DMS 273 (cell line): ENCODE data around the gene KRT4.
A peak's percentile ranks its signal among the peaks of the same experiment; 100 is the strongest.

ENCODE experiments used
- DNase-seq: peaks from one replicate; lab custom pipeline; 2025; ENCODE audit not compliant: unreplicated experiment; lab: John Stamatoyannopoulos, UW

The KRT4 gene

GRCh38 chr12:52794479-52795331 lies 19.2 kb downstream of the KRT4 start:
- DNase-seq: no peak

- no peak for DNase-seq
Observed at GRCh38 chr12:52792185-52793029, 21.5 kb downstream of the KRT4 start.

GRCh38 chr12:52791271-52792184 lies 22.4 kb downstream of the KRT4 start:
- DNase-seq: no peak

GRCh38 chr12:52790427-52791270 lies 23.3 kb downstream of the KRT4 start:
- DNase-seq: no peak

GRCh38 chr12:52789637-52790426 lies 24.1 kb downstream of the KRT4 start:
- DNase-seq: no peak

- DNase-seq: no peak
Observed at GRCh38 chr12:52788876-52789636, 24.9 kb downstream of the KRT4 start.

- no peak for DNase-seq
Observed at GRCh38 chr12:52788192-52788875, 25.6 kb downstream of the KRT4 start.

GRCh38 chr12:52787324-52788191 lies 26.4 kb downstream of the KRT4 start:
- DNase-seq: peak; percentile 2

- no peak for DNase-seq
Observed at GRCh38 chr12:52784909-52785308, 29.0 kb downstream of the KRT4 start.

GRCh38 chr12:52783563-52784316 lies 30.2 kb downstream of the KRT4 start:
- DNase-seq: no peak

GRCh38 chr12:52782502-52782901 lies 31.4 kb downstream of the KRT4 start:
- no peak for DNase-seq

- no peak for DNase-seq
Observed at GRCh38 chr12:52781399-52782082, 32.4 kb downstream of the KRT4 start.

GRCh38 chr12:52779914-52780313 lies 34.0 kb downstream of the KRT4 start:
- DNase-seq: no peak

GRCh38 chr12:52778833-52779232 lies 35.1 kb downstream of the KRT4 start:
- no peak for DNase-seq

- no peak for DNase-seq
Observed at GRCh38 chr12:52777566-52777965, 36.4 kb downstream of the KRT4 start.

GRCh38 chr12:52776913-52777395 lies 37.0 kb downstream of the KRT4 start, which contains the start of gene KRT76:
Gene KRT76 (minus strand): TSS chr12:52777345. CDS start chr12:52777291, 54 bp downstream.
- DNase-seq: no peak
